Measurements from ENCODE around the gene DYRK1A. TPM values are rescaled to one million over a fixed set of nuclear protein-coding genes. Genes with fewer than 3 reads are reported as not detected.
"Not testable (repeated sequence)": the region's sequence is repeated elsewhere in the genome, so short reads cannot be mapped to it uniquely, and the experiment has no call there.

Gene DYRK1A
- total RNA-seq, 1 experiment from 2014 or later, result 36.9 TPM

DNA sequence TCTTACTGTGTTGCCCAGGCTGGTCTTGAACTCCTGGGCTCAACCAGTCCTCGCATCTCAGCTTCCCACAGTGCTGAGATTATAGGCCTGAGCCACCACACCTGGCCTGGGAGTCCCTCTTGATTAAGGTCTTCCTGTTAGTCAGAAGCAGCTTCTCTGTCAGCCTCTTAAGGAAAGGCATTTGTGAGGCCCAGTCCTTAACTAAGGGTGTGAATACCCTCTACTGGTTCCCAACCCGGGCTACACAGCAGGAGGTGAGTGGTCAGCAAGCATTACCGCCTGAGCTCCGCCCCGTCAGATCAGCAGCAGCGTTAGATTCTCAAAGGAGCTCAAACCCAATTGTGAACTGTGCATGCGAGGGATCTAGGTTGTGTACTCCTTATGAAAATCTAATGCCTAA lies 117.2 kb downstream of the DYRK1A start:
- no peak for DNase-seq (ENCODE audit: low read depth)

DNA sequence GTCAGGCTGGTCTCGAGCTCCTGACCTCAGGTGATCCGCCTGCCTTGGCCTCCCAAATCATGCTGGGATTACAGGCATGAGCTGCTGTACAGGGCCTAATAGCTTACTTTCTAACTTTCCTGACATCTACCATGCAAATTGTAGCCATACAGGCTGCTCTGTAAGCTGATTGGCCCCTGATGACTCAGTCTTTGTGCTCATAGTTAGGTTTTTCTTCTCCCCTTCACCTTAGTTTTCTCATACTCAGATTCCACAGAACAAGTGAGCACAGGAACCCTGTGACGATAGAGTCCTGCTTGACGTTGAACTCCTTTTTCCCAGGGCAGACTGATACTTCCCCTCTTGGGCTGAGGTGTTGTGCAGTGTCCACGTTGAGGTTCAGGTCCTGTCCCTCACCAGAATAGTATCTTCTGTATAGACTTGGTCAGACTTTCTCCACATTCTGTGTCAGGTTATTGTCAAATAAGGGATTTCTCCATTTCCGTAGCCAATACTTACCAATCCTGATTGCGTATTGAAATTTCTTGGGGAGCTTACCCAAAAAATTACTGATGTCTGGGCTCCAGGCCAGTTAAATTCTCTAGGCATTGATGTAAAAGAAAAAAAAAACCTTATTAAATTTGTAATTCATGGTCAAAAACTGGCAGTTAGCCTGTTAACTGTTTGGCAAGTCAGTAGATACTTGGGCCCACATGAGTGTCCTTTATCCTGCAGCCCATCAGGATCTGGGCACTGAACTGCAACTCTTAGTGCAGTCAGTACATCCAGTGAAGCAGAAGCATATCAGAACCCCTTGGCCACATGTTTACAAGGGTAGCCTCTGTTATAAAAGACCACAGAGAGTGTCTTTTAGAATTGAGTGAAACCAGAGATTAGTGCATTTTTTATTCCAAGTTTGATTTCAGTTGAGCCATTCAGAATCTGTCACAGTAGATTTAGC lies 118.2 kb downstream of the DYRK1A start:
- DNase-seq (ENCODE audit: low read depth), result no peak

DNA sequence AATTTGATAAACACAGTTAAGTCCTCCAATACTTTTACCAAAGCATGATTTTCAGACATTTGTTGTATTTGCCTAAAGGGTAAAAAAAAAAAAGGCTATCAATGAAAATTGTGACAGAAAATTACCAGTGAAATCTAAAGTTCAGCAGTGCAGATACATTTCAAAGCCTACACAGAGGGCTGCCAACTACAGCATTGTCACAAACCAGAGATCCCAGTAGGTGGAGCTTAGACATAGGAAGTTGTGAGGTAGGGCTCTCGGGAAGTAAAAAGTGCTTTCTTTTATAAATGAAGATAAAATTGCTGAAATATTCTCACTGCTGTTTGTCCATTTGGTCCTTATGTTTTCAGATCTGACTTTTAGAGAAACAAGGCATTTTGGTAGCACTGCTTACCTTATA lies 123.0 kb downstream of the DYRK1A start:
- no peak for DNase-seq (ENCODE audit: low read depth)

DNA sequence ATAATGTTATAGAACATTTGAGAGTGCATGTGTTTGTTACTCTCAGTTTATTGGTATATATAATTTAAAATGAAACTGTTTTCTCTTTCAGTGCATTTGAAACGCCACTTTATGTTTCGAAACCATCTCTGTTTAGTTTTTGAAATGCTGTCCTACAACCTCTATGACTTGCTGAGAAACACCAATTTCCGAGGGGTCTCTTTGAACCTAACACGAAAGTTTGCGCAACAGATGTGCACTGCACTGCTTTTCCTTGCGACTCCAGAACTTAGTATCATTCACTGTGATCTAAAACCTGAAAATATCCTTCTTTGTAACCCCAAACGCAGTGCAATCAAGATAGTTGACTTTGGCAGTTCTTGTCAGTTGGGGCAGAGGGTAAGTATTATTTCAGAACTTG lies 123.5 kb downstream of the DYRK1A start:
- no peak for DNase-seq (ENCODE audit: low read depth)

DNA sequence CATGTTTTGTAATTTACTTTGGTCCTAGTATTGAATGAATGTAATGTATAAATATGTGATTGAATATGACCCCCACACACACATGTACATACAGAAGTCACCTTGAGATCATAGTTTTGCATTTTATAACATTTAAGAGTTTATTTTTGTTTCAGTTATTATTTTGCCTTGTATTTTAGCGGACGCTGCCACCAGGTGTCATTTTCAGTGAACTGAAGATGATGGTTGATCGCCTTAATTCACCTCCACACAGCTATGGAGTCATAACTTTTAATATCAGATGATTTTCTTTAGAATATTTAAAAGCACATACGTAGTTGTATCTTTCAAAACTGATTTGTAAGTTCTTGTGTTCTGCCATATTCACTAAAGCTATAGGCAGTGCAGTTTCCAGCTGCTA lies 130.4 kb downstream of the DYRK1A start:
- DNase-seq (ENCODE audit: low read depth), result no peak

DNA sequence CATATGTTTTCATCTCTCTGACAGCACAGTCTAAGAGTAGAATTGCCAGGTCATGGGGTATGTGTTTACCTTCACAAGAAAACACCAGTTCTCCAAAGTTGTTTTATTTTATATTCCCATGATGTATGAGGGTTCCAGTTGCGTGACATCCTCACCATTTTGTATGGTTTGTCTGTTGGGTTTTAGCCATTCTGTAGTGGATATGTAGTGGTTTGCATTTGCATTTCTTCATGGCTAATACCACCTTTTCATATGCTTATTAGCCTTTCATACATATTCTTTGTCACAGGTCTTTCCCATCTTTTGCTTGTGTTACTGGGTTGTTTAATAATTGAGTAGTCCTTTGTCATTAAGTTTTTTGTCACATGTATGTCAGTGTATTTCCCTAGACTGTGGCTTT lies 132.1 kb downstream of the DYRK1A start:
- no peak for DNase-seq (ENCODE audit: low read depth)

DNA sequence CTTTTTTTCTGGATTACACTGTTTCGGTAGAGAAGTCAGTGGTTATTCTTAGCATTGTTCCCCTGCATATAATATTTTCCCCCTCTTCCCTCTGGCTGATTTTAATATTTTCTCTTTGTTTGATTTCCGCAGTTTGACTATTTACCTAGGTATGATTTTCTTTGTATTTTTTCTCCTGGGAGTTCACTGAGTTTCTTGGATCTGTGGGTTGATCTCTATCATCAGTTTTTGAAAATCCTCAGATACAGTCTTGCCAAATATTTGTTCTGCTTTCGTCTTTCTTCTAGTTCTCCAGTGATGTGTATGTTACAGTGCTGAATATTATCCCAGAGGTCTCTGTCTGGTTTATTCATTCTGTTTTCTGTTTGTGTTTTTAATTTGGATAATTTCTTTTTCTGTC lies 136.4 kb downstream of the DYRK1A start:
- DNase-seq (ENCODE audit: low read depth), result no peak

DNA sequence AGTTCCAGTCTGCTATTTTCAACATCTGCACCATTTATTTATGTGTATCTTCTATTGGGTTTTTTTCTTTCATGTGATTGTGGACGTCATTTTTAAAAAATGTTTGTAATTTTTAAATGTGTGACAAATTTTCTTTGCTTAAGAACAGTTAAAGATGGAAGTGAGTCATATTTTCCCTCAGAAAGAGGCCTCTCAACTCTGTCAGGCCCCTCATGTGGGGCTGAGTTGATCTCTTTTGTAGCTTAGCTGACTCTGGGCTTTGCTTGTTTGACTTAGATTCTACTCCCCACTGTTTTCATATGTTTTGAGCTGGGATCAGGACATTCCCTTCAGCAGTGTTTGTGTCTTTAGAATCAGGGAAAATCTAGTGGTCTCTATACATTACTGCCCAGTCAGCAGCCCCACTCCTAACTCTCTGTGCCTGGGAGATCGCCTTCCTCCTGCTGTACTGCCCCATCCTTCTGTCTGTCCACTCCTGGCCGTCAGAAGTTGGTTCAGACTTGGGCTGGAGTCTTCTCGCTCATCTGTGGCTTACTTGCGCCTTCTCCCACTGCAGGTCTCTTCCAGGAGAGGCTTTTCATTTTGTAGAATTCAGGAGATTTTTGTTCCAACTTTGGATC lies 137.4 kb downstream of the DYRK1A start:
- no peak for DNase-seq (ENCODE audit: low read depth)

DNA sequence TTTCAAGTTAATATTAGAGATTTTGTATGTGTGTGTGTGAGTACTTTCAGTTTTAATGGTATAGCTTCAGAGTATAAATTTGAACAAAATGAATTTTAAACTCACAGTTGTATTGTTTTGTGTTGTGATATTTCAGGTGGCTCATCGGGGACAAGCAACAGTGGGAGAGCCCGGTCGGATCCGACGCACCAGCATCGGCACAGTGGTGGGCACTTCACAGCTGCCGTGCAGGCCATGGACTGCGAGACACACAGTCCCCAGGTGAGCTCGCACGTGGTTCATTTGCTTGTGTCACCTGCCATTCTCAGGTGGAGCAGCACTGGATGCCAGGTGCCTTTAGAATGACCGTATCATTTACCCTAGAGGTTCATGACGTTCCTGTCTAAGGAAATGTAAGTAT lies 139.4 kb downstream of the DYRK1A start:
- DNase-seq (ENCODE audit: low read depth), result no peak

DNA sequence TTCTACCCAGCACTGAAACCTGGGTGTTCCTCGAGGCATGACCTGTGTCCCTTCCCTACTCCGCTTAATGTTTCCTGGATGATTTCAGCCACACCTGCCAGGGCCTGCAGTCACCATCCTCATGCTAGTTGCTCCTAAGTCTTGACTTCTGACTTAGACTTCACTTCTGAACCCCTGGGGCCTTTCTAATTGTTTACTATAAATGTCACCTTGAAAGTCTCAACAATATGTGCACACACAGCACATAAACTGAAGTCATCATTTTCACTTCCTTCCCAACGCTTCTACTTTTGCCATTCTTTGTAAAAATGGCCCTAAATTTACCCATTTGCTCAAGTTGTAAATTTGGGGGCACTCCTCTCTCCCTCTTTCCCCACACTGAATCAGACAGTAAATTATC lies 141.1 kb downstream of the DYRK1A start:
- DNase-seq (ENCODE audit: low read depth), result no peak

DNA sequence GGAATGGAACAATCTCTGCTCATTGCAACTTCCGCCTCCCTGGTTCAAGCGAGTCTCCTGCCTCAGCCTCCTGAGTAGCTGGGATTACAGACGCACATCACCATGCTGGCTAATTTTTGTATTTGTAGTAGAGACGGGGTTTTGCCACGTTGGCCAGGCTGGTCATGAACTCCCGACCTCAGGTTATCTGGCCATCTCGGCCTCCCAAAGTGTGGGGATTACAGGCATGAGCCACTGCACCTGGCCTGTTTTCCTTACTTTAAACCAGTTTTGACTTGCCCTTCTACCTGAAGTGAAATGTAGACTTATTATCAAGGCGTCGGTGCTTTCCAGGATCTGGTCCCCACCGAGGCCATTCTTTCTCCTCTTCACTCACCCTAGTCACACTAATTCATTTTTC lies 141.8 kb downstream of the DYRK1A start:
- no peak for DNase-seq (ENCODE audit: low read depth)

DNA sequence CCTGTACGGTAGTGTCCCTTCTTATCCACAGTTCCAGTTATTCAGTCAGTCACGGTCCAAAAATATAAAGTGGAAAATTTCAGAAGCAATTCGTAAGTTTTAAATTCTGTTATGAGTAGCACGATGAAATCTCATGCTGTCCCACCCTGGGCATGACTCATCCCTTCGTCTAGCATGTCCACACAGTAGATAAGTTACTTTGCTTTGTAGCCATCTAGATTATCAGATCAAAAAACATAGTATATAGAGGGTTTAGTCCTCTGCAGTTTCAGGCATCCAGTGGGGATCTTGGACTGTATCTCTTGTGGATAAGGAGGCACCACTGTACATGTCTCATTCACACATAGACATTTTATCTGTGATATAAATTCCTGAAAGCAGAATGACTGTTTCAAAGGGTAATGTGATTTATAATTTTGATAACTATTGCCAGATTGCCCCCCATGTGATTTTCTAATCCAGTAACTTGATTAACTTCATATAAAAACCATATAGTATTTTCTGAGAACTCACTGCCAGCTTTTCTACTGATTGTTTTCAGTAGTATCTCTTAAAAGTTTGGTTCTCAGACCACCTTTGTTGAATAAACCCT lies 143.3 kb downstream of the DYRK1A start:
- DNase-seq (ENCODE audit: low read depth), result no peak

DNA sequence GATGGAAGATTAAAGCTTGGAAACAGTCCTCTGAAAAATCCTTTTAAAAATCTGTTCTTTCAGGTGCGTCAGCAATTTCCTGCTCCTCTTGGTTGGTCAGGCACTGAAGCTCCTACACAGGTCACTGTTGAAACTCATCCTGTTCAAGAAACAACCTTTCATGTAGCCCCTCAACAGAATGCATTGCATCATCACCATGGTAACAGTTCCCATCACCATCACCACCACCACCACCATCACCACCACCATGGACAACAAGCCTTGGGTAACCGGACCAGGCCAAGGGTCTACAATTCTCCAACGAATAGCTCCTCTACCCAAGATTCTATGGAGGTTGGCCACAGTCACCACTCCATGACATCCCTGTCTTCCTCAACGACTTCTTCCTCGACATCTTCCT lies 145.3 kb downstream of the DYRK1A start:
- no peak for DNase-seq (ENCODE audit: low read depth)

DNA sequence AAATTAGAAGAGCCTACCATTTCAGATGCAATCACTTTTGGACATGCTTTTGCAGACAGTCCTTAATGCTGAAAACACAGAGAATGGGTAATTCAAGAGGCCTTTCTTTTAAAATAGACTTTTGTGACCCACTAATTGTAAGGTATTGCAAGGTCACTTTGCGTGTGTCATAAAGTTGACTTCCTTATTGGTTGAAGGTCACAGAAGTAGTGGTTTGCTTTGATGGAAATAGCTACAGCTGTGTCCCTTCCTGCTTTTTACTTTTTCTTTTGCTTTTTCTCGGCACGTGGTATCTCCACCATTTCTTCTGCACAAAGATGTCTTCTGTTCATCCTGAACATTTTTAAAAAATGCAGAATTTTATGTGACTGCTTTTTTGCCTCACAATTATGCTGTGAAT lies 146.8 kb downstream of the DYRK1A start:
- no peak for DNase-seq (ENCODE audit: low read depth)

DNA sequence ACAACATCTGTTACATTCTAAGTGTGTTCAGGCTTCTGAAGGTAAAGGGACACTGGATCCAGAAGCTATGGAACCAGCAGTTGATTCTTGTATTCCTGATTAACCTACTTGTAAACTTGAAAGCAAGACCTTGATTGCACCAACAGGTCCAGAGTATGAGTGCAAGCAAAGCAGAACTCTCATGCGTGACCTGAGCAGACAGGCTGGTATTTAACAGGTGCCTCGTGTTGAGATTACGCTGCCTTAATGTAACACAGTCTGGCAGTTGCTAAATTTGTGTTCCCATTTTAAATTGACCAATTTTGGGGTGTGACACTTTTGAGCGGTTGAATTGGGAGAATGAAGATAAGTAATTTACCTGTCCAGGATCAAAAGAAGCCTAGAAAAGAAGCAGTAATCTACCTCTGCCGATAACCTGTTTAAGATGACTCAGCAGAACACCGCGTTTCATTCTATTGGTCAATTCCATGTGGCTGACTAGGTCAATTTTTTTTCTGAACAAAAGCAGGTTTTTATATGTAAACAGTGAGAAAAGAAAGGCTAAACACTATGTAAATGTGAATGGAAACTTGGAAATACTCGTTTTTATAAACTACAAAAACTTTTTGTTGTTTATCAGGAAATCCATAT lies 147.6 kb downstream of the DYRK1A start:
- no peak for DNase-seq (ENCODE audit: low read depth)

DNA sequence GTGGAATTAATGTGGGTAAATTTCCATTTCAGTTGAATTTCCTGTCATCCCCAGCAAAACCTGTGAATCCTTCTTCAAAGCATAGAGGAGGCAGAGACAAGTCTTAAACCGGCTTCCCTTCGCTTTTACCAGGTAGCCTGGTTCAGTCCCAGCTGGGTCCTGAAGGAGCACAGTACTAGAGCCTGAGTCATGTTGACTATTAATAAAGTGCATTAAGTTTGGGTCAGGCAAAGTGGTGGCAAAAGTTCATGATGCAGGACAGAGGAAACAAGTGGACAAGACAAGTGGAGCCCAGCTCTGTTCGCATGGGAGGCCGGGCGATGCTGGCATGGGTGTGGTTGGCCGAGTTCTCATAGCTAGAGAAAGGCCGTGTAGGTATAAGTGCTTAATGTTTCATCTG lies 150.4 kb downstream of the DYRK1A start:
- DNase-seq (ENCODE audit: low read depth), result no peak

DNA sequence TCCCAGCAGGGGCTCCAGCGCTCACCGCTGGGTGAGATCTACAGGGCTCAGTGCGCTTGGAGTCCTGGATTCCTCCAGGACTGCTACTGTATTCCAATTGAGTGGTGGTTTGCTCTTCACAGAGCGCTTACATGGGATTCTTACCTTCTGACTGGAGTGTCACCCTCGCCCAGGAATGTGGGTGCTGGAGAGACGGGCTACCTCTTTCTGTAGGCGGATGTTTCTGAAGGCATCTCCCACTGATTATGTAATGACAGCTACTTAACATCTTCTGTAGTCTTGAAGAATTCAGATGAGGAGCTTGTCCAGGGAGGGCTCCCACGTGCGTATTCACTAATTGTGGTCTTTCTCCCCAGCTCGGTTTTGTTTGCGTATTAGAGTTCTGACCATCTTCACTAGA lies 154.2 kb downstream of the DYRK1A start:
- DNase-seq (ENCODE audit: low read depth), result no peak

DNA sequence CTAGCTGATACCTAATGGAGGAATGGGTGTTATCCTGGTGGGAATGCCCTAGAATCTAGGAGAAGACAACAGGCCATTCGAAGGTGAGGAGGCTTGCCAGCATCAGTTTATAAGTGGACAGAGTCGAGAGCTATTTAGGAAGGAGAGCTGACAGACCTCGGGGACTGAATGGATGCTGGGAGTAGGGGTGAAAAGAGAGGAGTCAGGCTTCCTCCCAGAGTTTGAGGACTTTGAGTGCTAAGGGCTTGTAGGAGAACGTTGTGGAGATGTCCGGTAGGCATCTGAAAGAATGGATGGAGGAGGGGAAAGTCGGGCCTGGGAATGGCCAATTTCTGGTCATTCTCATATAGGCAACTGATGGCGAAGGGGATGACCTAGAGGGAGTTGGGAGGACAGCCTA lies 155.1 kb downstream of the DYRK1A start:
- DNase-seq (ENCODE audit: low read depth), result no peak

DNA sequence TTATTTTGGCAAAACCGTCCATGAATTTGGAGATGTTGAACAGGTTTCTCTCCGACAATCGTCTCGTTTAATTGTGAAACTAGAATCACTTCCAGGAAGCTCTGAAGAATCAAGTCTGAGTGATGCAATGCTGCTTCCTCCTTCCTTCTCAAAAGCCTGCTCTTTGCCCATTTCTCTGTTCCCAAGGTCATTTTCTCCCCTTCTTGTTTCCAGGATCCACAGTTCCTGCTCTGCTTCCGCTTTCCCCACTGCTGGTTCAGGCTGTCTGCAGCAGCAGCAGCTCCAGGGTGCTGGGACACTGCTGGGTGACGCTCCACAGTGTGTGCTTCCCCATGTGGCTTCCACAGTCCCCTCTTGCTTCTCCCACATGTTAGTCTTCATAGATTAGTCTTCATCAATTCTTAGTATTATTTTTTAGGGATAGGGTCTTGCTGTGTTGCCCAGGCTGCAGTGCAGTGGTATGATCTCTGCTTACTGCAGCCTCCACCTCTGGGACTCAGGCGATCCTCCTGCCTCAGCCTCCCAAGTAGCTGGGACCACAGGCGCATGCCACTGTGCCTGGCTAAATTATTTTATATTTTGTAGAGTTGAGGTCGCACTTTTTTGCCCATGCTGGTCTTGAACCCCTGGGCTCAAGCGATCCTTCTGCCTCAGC lies 156.2 kb downstream of the DYRK1A start:
- DNase-seq (ENCODE audit: low read depth), result no peak

DNA sequence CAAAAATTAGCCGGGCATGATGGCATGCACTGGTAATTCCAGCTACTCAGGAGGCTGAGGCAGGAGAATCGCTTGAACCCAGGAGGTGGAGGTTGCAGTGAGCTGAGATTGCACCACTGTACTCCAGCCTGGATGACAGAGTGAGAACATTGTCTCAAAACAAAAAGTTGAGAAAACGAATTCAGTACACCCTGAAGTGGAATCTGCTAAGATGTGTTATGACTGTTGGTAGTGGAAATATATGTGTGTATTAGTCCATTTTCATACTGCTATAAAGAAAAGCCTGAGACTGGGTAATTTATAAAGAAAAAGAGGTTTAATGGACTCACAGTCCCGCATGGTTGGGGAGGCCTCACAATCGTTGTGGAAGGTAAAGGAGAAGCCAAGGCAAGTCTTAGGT lies 158.4 kb downstream of the DYRK1A start:
- not testable (repeated sequence) for DNase-seq (ENCODE audit: low read depth)

DNA sequence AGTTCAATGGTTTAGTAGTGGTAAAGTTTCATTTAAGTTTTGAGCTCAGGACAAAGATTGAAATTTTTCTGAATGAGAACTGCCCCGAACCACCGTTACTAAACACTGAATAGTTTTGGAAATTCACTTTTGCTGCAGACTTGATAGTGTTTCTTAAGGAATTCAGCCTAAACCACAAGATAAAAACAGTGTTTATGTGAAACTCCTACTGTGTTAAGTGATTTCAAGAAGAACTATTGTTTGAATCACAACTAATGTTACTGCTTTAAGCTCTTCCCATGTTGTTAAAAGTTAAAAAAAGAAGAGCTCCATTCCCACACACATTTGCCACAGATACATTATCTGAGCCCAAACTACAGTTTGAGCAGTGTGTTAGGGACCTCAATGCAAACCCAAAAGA lies 159.2 kb downstream of the DYRK1A start:
- no peak for DNase-seq (ENCODE audit: low read depth)

DNA sequence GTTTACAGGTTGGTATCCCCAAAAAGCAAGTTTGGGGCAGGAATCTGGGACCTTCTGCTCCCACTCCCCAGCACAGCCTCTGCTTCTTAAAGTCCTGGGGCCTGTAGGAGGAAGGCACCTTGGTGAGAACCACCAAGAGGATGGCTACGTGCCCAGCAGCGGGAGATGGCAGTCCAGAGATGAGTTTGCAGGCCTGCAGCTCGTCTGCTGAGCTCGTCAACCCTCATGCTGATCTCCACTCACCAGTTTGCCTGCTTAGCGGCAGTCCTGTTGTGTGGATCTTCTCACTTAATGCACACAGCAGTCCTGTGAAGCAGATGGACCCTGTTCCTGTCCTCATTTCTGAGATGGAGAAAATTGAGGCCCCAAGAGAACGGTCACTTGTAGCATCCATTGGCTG lies 160.5 kb downstream of the DYRK1A start:
- DNase-seq (ENCODE audit: low read depth), result no peak

Measured in Daoy (cell line).